Hematopoietic multipotent progenitor cell treated with erythropoietin and hydrocortisone succinate and interleukin-3 and kit ligand, for 4 days (in vitro differentiated cells): Measurements from ENCODE around the gene PI4KA.
"Not testable (repeated sequence)": the region's sequence is repeated elsewhere in the genome, so short reads cannot be mapped to it uniquely, and the experiment has no call there.

ENCODE experiments used
- DNase-seq: peaks from one replicate; pipeline ENCODE4 v3.0.0-alpha.2; 2015

The PI4KA gene

GRCh38 chr22:20858615-20859416 is at the start of gene PI4KA, which contains the start of gene SNAP29:
Gene PI4KA, minus strand, starts transcription at chr22:20858811. Its CDS starts 86 bp downstream, at chr22:20858725.
Gene SNAP29, plus strand, starts transcription at chr22:20859007. Its CDS starts 104 bp downstream, at chr22:20859111.
- peak; percentile 99 for DNase-seq

DNA sequence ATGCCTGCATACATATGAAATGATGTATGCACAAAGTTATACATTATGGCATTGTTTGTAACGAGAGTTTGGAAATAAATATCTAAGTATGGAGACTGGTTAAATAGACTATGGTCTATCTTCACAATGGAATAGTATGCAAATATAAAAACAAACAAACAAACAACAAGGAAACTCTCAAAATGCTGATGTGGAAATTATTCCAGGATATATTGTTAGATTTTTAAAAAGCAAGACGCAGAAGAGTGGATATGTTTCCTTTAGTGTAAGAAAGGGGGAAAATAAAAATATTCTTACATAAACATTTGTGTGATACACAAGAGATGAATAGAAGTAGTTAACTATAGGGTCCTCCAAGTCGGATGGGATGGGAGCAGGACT is 47.8 kb upstream of the PI4KA start:
- DNase-seq, result no peak

- DNase-seq, result no peak
These were observed 47.1 kb upstream of the PI4KA start for GRCh38 chr22:20905415-20906386.

- DNase-seq, result no peak
These were observed 46.4 kb upstream of the PI4KA start for GRCh38 chr22:20904980-20905355.

GRCh38 chr22:20904008-20904979 is 45.7 kb upstream of the PI4KA start:
- DNase-seq, result peak; percentile 71

GRCh38 chr22:20903093-20903492 is 44.5 kb upstream of the PI4KA start:
- DNase-seq, result no peak

GRCh38 chr22:20901093-20902033 is 42.8 kb upstream of the PI4KA start:
- DNase-seq, result not testable (repeated sequence)

- no peak for DNase-seq
These were observed 41.3 kb upstream of the PI4KA start for GRCh38 chr22:20899827-20900423.

GRCh38 chr22:20897737-20898136 is 39.1 kb upstream of the PI4KA start:
- DNase-seq, result not testable (repeated sequence)

DNA sequence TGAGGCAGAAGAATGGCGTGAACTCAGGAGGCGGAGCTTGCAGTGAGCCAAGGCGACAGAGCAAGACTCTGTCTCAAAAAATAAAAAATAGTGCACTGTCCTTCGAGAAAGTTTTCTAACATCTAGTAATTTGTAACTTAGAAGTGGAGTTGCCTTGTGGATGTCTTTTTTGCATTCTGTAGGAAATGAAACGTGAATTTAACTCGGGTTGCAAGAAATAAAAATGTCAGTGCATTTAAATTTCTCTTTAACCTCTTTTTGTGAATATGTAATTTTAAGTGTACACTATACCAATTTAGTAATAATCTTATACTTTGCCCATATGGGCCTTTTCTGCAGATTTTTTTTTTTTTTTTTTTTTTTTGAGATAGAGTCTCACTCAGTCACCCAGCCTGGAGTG is 32.4 kb upstream of the PI4KA start:
- no peak for DNase-seq

- no peak for DNase-seq
These were observed 31.4 kb upstream of the PI4KA start for GRCh38 chr22:20889904-20890540.

DNA sequence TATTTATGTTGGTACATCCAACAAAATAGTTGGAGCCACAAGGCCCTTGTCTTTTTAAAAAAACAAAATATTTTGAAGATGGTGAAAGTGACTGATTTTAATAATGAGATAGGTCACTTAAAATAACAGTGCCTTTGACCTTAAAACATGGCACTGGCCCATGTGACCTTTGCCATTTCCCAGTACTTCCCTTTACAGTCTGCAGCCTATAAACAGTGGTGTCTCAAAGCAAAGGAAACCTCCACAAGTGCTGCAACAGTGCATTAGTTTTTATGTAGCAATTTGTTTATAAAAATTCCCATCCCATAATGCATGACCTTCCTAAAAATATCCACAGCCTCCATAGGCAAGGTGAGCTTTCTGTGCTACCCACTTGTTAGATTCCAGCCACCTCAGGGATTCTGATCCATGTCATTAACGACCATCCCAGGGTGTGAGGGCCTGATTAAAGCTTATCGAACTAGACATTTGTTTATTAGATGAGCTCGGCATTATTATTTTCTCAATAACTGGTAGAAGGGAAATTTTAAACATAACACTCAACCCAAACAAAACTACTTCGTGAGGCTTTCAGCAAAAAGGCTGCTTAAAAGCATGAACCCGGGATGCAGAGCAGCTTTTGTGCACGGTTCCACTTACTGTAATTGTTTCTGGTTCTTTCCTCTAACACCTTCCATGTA is 30.6 kb upstream of the PI4KA start:
- DNase-seq, result no peak

- no peak for DNase-seq
These were observed 28.8 kb upstream of the PI4KA start for GRCh38 chr22:20887375-20887774.

DNA sequence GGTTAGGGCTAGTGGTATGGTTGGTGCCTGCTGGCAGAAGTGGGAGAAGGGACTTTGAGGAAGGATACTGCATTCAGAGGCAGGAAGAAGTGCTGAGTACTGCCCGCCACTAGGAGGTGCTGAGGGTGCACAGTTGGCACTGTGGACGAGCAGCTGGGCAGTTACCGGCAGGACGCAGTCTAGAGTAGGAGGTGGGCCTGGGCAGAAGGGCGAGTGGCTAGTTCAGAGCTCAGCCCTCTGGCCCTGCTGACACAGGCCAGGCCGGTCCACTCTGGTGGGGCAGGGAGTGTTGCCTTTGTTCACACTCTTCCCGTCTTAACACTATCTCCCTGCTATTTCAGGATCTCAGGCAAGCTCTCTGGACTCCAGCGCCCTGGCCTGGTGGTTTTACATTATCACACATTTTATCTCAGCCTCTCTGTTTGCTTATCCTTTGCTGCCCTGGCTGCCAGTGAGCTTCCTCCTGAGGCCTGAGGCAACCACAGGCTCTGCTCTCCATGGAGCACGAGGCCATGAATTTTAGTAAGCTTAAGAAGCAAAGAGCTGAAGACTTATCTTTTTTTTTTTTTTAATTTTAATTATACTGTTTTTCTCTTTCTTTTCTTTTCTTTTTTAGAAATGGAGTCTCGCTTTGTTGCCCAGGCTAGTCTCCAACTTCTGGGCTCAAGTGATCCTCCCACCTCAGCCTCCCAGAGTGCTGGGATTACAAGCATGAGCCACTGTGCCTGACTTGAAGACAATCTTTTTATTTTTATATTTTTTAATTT is 27.1 kb upstream of the PI4KA start:
- peak; percentile 94 for DNase-seq

- no peak for DNase-seq
These were observed 26.5 kb upstream of the PI4KA start for GRCh38 chr22:20885017-20885556.

DNA sequence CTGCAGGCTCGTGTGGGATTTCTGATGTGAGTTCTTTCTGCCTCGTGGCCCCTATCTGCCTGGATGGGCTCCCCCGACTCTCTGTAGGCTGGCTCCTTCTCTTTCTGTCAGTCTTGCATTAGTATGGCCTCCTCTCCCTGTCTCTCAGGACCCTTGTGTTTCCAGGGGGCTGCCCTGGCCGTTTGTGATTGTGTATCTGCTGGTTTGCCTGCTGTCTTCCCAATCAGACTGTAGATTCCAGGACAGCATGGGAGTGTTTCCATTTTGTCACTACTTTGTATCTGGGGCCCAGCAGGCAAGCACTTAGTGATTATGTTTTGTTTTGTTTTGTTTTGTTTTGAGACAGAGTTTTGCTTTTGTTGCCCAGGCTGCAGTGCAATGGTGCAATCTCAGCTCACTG is 25.8 kb upstream of the PI4KA start:
- DNase-seq, result no peak

DNA sequence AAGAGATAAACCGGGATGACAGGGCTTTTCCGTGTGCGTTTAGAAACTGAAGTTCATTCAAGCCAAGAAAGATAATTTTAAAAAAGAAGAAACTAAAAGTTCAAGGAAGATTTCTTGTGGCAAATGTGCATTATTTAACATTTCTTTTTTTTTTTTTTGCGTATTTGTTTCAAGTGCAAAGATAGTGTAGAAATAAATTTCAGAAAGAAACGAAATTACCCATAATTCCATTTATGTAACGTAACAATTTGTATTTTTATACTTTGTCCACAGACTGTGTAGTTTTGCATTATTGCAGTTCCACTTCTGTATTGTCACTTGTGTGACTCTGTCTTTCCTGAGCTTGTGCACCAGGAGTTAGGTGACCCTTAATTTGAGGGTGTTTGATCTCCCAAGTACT is 24.2 kb upstream of the PI4KA start:
- DNase-seq, result no peak
